Neural cell (in vitro differentiated cells): ENCODE results near the gene BTBD16.

Source experiments
- CTCF ChIP-seq: fragments of 450-650 bp; IDR thresholded peaks from 2 replicates; pipeline ENCODE4 v1.5.1; 2014; ENCODE audit warnings: antibody characterized with exemption, mild to moderate bottlenecking, moderate library complexity; ENCODE audit not compliant: poor library complexity, severe bottlenecking
- EP300 ChIP-seq: fragments of 450-650 bp; conservative IDR thresholded peaks from 2 replicates; pipeline ENCODE4 v1.6.1; 2014; ENCODE audit warnings: antibody characterized with exemption, mild to moderate bottlenecking, moderate library complexity; ENCODE audit not compliant: poor library complexity, severe bottlenecking
- EZH2 ChIP-seq: fragments of 200-600, 300-800 bp; shearing (Covaris generic), sonication (generic); IDR thresholded peaks from 2 replicates; pipeline ENCODE4 v1.6.1; 2014; ENCODE audit warnings: antibody characterized with exemption, low read length, borderline replicate concordance, mild to moderate bottlenecking; ENCODE audit not compliant: insufficient read depth, poor library complexity, severe bottlenecking
- MXI1 ChIP-seq: fragments of 450-650 bp; conservative IDR thresholded peaks from 2 replicates; pipeline ENCODE4 v1.6.1; 2014; ENCODE audit warnings: antibody characterized with exemption, mild to moderate bottlenecking; ENCODE audit not compliant: poor library complexity, severe bottlenecking
- POLR2AphosphoS5 ChIP-seq: IDR thresholded peaks from 2 replicates; pipeline ENCODE4 v1.6.1; 2012
- RAD21 ChIP-seq: fragments of 450-650 bp; conservative IDR thresholded peaks from 2 replicates; pipeline ENCODE4 v1.6.1; 2014; ENCODE audit warnings: antibody characterized with exemption, mild to moderate bottlenecking, moderate library complexity
- REST ChIP-seq: IDR thresholded peaks from 2 replicates; pipeline ENCODE4 v1.6.1; 2012; ENCODE audit warnings: borderline replicate concordance
- SMC3 ChIP-seq: fragments of 450-650 bp; conservative IDR thresholded peaks from 2 replicates; pipeline ENCODE4 v1.6.1; 2014; ENCODE audit warnings: antibody characterized with exemption, mild to moderate bottlenecking, moderate library complexity; ENCODE audit not compliant: poor library complexity
- TAF1 ChIP-seq: IDR thresholded peaks from 2 replicates; pipeline ENCODE4 v1.6.1; 2012; ENCODE audit warnings: low read depth

- no peak for TF ChIP-seq REST
- no peak for TF ChIP-seq EP300
- TF ChIP-seq CTCF = no peak
- no peak for TF ChIP-seq EZH2
- TF ChIP-seq TAF1 = no peak
- no peak for TF ChIP-seq MXI1
- no peak for TF ChIP-seq POLR2AphosphoS5
- no peak for TF ChIP-seq SMC3
- TF ChIP-seq RAD21 = no peak
Measured at GRCh38 chr10:122307669-122308416, 36.7 kb downstream of the BTBD16 start.
